Skeletal muscle cell (primary cell): ENCODE results near the gene LYRM7.
"Not testable (repeated sequence)": the region's sequence is repeated elsewhere in the genome, so short reads cannot be mapped to it uniquely, and the experiment has no call there.

Experiments
- DNase-seq: peaks from one replicate; pipeline ENCODE4 v3.0.0-alpha.2; 2010; ENCODE audit warnings: low read depth
- H3K4me3 ChIP-seq: 2 replicates; pipeline ENCODE4 v1.5.1; 2011; ENCODE audit warnings: low read depth, mild to moderate bottlenecking, control low read depth, low read length, moderate library complexity

The LYRM7 gene

DNA sequence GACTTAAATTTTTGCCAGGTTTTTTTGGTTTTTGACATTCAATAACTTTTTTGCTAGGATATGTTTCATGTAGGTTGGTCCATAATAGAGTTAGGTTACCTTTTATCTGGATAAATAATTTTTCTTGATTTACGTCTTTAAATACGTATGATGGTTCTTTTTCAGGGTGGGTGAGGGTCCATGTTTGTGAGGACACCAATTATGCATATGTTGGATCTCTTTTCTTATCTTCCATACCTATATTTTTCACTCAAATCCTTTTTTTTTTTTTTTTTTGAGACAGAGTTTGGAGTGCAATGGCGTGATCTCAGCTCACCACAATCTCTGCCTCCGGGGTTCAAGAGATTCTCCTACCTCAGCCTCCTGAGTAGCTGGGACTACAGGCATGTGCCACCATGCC is 75.8 kb downstream of the LYRM7 start:
- DNase-seq: no peak
- no peak overlapping the region for H3K4me3 ChIP-seq

DNA sequence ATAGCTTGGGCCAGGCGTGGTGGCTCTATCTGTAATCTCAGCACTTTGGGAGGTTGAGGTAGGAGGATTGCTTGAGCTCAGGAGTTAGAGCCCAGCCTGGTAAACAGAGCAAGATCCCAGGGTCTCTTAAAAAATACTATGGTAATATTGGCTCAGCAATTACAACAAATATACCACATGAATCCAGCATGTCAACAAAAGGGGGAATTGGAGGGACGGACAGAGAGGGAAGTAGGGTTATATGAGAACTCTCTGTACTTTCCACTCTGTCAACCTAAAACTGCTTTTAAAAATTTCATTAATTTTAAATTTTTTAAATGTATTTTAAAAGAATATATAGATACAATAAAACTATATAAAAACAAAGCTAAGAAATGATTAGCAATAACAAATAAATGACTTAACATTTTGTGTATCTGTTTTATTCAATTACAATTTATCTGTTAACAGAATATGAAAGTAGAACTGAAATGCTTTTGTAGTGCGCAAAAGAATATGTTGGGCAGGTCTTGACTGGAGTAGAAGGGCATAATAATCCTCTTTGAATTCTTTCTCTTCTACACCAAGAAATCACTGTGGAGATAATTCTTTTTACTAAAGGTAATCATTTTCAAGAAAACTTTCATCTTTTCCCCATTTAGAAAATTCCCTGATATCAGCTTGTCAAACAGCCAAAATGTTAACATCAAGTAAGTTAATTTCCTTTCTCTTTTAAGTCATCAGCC is 80.2 kb downstream of the LYRM7 start:
- no peak overlapping the region for H3K4me3 ChIP-seq
- no peak for DNase-seq

DNA sequence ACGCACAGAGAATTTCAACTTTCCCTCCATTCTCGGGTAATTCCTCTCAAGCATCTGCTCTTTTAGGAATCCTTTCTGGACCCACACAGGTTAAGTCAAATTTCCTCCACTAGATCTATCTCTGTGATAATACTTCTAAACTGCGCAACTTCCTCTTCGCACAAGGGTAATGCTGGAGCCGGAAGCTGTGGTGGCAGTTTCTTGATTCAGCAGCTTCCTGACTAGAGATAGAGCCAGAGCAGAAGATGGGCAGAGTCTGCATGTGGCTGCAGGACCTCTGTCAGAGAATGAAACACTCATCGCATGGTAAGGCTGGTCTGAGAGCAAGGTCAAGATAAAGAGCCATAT is 82.1 kb downstream of the LYRM7 start:
- H3K4me3 ChIP-seq: no peak overlapping the region
- DNase-seq: no peak

DNA sequence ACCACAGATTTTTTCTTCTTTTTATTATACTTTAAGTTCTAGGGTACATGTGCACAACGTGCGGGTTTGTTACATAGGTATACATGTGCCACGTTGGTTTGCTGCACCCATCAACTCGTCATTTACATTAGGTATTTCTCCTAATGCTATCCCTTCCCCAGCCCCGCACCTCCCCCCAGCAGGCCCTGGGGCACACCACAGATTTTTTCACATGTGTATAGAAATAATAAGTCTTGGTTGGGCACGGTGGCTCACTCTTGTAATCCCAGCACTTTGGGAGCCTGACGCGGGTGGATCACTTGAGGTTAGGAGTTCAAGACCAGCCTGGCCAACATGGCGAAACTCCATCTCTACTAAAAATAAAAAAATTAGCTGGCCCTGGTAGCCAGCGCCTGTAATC is 83.3 kb downstream of the LYRM7 start:
- DNase-seq, H3K4me3 ChIP-seq: not testable (repeated sequence)

DNA sequence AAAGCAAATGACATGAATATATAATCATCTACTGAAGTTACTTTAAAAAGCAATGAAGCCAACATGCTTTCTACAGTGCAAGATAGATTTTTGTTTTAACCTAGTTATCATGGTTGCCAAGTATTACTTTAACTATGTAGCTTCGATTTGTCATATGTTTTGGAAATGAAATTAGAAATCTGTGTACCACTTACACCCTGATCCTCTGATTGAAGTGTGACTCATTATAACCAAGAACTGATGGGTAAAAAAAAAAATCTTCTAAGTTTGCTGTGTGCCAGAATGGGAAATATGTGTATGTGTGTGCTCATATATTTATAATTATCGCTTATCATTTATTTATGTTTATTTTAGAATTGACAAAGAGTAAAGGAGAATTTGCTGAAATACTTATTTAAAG is 84.0 kb downstream of the LYRM7 start:
- no peak overlapping the region for H3K4me3 ChIP-seq
- no peak for DNase-seq
